ENCODE measurements around the gene FGF12.

- TF ChIP-seq, protein P1, sequence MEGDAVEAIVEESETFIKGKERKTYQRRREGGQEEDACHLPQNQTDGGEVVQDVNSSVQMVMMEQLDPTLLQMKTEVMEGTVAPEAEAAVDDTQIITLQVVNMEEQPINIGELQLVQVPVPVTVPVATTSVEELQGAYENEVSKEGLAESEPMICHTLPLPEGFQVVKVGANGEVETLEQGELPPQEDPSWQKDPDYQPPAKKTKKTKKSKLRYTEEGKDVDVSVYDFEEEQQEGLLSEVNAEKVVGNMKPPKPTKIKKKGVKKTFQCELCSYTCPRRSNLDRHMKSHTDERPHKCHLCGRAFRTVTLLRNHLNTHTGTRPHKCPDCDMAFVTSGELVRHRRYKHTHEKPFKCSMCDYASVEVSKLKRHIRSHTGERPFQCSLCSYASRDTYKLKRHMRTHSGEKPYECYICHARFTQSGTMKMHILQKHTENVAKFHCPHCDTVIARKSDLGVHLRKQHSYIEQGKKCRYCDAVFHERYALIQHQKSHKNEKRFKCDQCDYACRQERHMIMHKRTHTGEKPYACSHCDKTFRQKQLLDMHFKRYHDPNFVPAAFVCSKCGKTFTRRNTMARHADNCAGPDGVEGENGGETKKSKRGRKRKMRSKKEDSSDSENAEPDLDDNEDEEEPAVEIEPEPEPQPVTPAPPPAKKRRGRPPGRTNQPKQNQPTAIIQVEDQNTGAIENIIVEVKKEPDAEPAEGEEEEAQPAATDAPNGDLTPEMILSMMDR (IDR thresholded peaks at IDR 0.05; ENCODE audit: low read length) = no peak
- no peak for TF ChIP-seq EZH2 (IDR thresholded peaks at IDR 0.05; ENCODE audit: borderline replicate concordance, low read length)
Observed at GRCh38 chr3:192434186-192434585, 293.2 kb downstream of the FGF12 start.
